ENCODE measurements around the gene NAB2. TPM values are rescaled to one million over a fixed set of nuclear protein-coding genes. Genes with fewer than 3 reads are reported as not detected.

NAB2 gene
- total and polyA plus RNA-seq, 2 donors (not counting 3 experiments of a cell fraction or from before 2014, with no cell fraction given), result 14.6 to 15.9 TPM

GRCh38 chr12:57101892-57102695 is 13.2 kb downstream of the NAB2 start:
- Histone ChIP-seq H2AFZ (ENCODE audit: low read depth, low read length) (no peak overlapping the region), H3K4me2 (ENCODE audit: insufficient read depth, low read length) (no peak overlapping the region), H4K20me1 (replicated peaks; ENCODE audit: control insufficient read depth, extremely low read depth, insufficient read depth, low read length) (no peaks in the 10 kb centered on the region), H3K9ac (replicated peaks; ENCODE audit: extremely low read depth, insufficient read depth, low read length) (no peak overlapping the region), H3K9me1 (replicated peaks; ENCODE audit: control insufficient read depth, extremely low read depth, insufficient read depth, low read length) (no peaks in the 10 kb centered on the region), H3K27ac (ENCODE audit: insufficient read depth, low read depth, low read length) (no peak overlapping the region), H3K36me3 (ENCODE audit: control insufficient read depth in 2 of 2, extremely low read depth in 1 of 2, insufficient read depth in 2 of 2, low read length in 2 of 2) (peaks cover 4 to 38% of the 10 kb centered on the region in 2 experiments), H3K9me3 (replicated peaks; ENCODE audit: control insufficient read depth, insufficient read depth, low read length) (no peaks in the 10 kb centered on the region), H3K4me3 (replicated peaks in 1 of 3; ENCODE audit: insufficient read depth in 1 of 3, low read depth in 1 of 3, low read length in 3 of 3) (no peak overlapping the region), H3K79me2 (ENCODE audit: control insufficient read depth, insufficient read depth, low read length) (no peaks in the 10 kb centered on the region), H3K27me3 (ENCODE audit: control insufficient read depth in 2 of 2, insufficient read depth in 2 of 2, low read length in 2 of 2) (no peaks in the 10 kb centered on the region), H3K4me1 (ENCODE audit: control insufficient read depth, extremely low read depth, insufficient read depth, low read length) (peaks cover 4% of the 10 kb centered on the region)
- no peak for TF ChIP-seq GATA2 (IDR thresholded peaks at IDR 0.05; ENCODE audit: insufficient read depth, insufficient read length, low read depth, low read length)
- TF ChIP-seq, protein P1, sequence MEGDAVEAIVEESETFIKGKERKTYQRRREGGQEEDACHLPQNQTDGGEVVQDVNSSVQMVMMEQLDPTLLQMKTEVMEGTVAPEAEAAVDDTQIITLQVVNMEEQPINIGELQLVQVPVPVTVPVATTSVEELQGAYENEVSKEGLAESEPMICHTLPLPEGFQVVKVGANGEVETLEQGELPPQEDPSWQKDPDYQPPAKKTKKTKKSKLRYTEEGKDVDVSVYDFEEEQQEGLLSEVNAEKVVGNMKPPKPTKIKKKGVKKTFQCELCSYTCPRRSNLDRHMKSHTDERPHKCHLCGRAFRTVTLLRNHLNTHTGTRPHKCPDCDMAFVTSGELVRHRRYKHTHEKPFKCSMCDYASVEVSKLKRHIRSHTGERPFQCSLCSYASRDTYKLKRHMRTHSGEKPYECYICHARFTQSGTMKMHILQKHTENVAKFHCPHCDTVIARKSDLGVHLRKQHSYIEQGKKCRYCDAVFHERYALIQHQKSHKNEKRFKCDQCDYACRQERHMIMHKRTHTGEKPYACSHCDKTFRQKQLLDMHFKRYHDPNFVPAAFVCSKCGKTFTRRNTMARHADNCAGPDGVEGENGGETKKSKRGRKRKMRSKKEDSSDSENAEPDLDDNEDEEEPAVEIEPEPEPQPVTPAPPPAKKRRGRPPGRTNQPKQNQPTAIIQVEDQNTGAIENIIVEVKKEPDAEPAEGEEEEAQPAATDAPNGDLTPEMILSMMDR (IDR thresholded peaks at IDR 0.05; ENCODE audit: extremely low read depth in 1 of 2, insufficient read depth in 1 of 2, low read depth in 1 of 2, low read length in 2 of 2), result no peak
- no peak for TF ChIP-seq JUN (IDR thresholded peaks at IDR 0.05; ENCODE audit: borderline replicate concordance, insufficient read depth, insufficient read length, low read depth)
- TF ChIP-seq MYC (IDR thresholded peaks at IDR 0.05; ENCODE audit: low read depth, low read length), result no peak
- TF ChIP-seq MAX (IDR thresholded peaks at IDR 0.05; ENCODE audit: insufficient read depth, insufficient read length), result no peak
- no peak for TF ChIP-seq POLR2AphosphoS5 (IDR thresholded peaks at IDR 0.05; ENCODE audit: insufficient read depth, low read depth, low read length)
- no peak for TF ChIP-seq FOS (IDR thresholded peaks at IDR 0.05; ENCODE audit: borderline replicate concordance, insufficient read depth, low read length)
- no peak for TF ChIP-seq POLR2A (IDR thresholded peaks at IDR 0.05; ENCODE audit: low read depth, low read length)
- no peak for TF ChIP-seq EZH2 (IDR thresholded peaks at IDR 0.05; ENCODE audit: borderline replicate concordance, low read depth, low read length, severe bottlenecking)
- BruUV-seq (replicated peaks), result no TSS peak
- dilution Hi-C loops (cut with MboI; ENCODE audit: extremely low pct_ligation_motif_present, low sequenced_read_pairs) (no loop called here), intact Hi-C loops (cut with micrococcal nuclease) (no loop called here)
- ChIA-PET CTCF (interaction anchor here (0.6 to 1.8 kb wide), 5 partner anchors 10 to 111 kb away, joined by 3 to 4 read pairs (median 4); no protein-coding TSS in a partner anchor), POLR2A (interaction anchor here (0.7 kb wide), 1 partner anchor 630 kb away, joined by 3 read pairs; no protein-coding TSS in a partner anchor)
- no peak for FAIRE-seq
- no peak for DNase-seq (ENCODE audit: low read depth, low spot score)

Data from endothelial cell of umbilical vein (primary cell).